HG03457 (cell line): Measurements from ENCODE around the gene MAP2K5.

Experiments used
- ATAC-seq: cut with Tn5 transposase; IDR thresholded peaks from one replicate; pipeline ENCODE4 v1.9.1; 2021; ENCODE audit warnings: moderate number of reproducible peaks; ENCODE audit not compliant: unreplicated experiment

The MAP2K5 gene

GRCh38 chr15:67832897-67833709, 290.6 kb downstream of the MAP2K5 start:
- no peak for ATAC-seq

- no peak for ATAC-seq
Measured at GRCh38 chr15:67833710-67834511, 291.4 kb downstream of the MAP2K5 start.

- no peak for ATAC-seq
Measured at GRCh38 chr15:67834581-67835296, 292.2 kb downstream of the MAP2K5 start.

GRCh38 chr15:67835297-67836133, 293.0 kb downstream of the MAP2K5 start:
- ATAC-seq: no peak

GRCh38 chr15:67836134-67836455, 293.6 kb downstream of the MAP2K5 start:
- no peak for ATAC-seq

GRCh38 chr15:67836477-67836876, 294.0 kb downstream of the MAP2K5 start:
- no peak for ATAC-seq

- no peak for ATAC-seq
Measured at GRCh38 chr15:67836955-67837354, 294.5 kb downstream of the MAP2K5 start.

- no peak for ATAC-seq
Measured at GRCh38 chr15:67838789-67839332, 296.4 kb downstream of the MAP2K5 start.

GRCh38 chr15:67839499-67839928, 297.0 kb downstream of the MAP2K5 start:
- ATAC-seq: no peak

- peak; percentile 56 for ATAC-seq
Measured at GRCh38 chr15:67839929-67840748, 297.6 kb downstream of the MAP2K5 start, which contains the start of gene RNU6-1. RNU6-1 (minus strand) TSS chr15:67840045.

GRCh38 chr15:67840749-67841512, 298.4 kb downstream of the MAP2K5 start:
- no peak for ATAC-seq

- no peak for ATAC-seq
Measured at GRCh38 chr15:67841513-67841762, 298.9 kb downstream of the MAP2K5 start.

GRCh38 chr15:67843092-67843501, 300.6 kb downstream of the MAP2K5 start:
- no peak for ATAC-seq

GRCh38 chr15:67843571-67844387, 301.3 kb downstream of the MAP2K5 start:
- no peak for ATAC-seq

- no peak for ATAC-seq
Measured at GRCh38 chr15:67845974-67846373, 303.5 kb downstream of the MAP2K5 start.

- ATAC-seq: no peak
Measured at GRCh38 chr15:67849538-67849937, 307.0 kb downstream of the MAP2K5 start.

GRCh38 chr15:67850336-67850735, 307.8 kb downstream of the MAP2K5 start:
- no peak for ATAC-seq

- no peak for ATAC-seq
Measured at GRCh38 chr15:67850994-67851571, 308.6 kb downstream of the MAP2K5 start.
